Cardiac ventricle fibroblast (primary cell): ENCODE results near the gene UNC79. TPM values are rescaled to one million over a fixed set of nuclear protein-coding genes. Genes with fewer than 3 reads are reported as not detected.

Experiments
- total RNA-seq: library from RNA; depleted of rRNA; stranded (reverse); fragments of >200 nt; gene quantifications from 2 replicates; pipeline ENCODE4 v1.2.3, GENCODE V29; 2015

The UNC79 gene
- total RNA-seq = under 0.01 TPM in 2 replicates

GRCh38 chr14:93430315-93431035 lies at the start of gene UNC79:
UNC79 (plus strand) TSS chr14:93430939; CDS start chr14:93431030, 91 bp downstream.

Other genes with a start within 250 kb of the UNC79 start
- 7.4 and 10.2 TPM in 2 replicates for gene MOAP1, start 246.0 kb upstream of the UNC79 start, total RNA-seq
- gene LYSET, start 245.6 kb upstream of the UNC79 start, total RNA-seq = 1.7 and 4.2 TPM in 2 replicates
- gene GON7, start 223.9 kb upstream of the UNC79 start, total RNA-seq = 10.4 and 13.0 TPM in 2 replicates
- 17.0 and 23.8 TPM in 2 replicates for gene UBR7, start 223.7 kb upstream of the UNC79 start, total RNA-seq
- gene BTBD7, start 97.9 kb upstream of the UNC79 start, total RNA-seq = 21.5 and 22.7 TPM in 2 replicates
- gene COX8C, start 83.8 kb upstream of the UNC79 start, total RNA-seq = not detected in 2 replicates